Stimulated activated CD8-positive, alpha-beta memory T cell treated with anti-CD3 and anti-CD28 coated beads, Interleukin-15, amount 100 ng/mL, for 4 hours (primary cell): ENCODE measurements around the gene CBX6.
"Not testable (repeated sequence)": the region's sequence is repeated elsewhere in the genome, so short reads cannot be mapped to it uniquely, and the experiment has no call there.

Source experiments
- DNase-seq, 2 donors: peaks; one replicate each; pipeline ENCODE4 v3.0.0-alpha.2; 2020; ENCODE audit warnings: low read depth in 2 of 2

Gene CBX6

GRCh38 chr22:38872172-38872830 lies at the start of gene CBX6:
TSS of gene CBX6 (minus strand) at chr22:38872216. CDS start at chr22:38872190, 26 bp downstream.
- peak; percentile 85 to 91 for DNase-seq

- no peak for DNase-seq
These were observed 49.8 kb upstream of the CBX6 start for GRCh38 chr22:38921806-38922205.

GRCh38 chr22:38921120-38921519 lies 49.1 kb upstream of the CBX6 start:
- DNase-seq: no peak

GRCh38 chr22:38919631-38920190 lies 47.7 kb upstream of the CBX6 start:
- no peak for DNase-seq

GRCh38 chr22:38911434-38911833 lies 39.4 kb upstream of the CBX6 start:
- DNase-seq: no peak

GRCh38 chr22:38907767-38908166 lies 35.8 kb upstream of the CBX6 start:
- DNase-seq: no peak

- DNase-seq: no peak
These were observed 34.0 kb upstream of the CBX6 start for GRCh38 chr22:38906052-38906451.

- not testable (repeated sequence) for DNase-seq
These were observed 32.1 kb upstream of the CBX6 start for GRCh38 chr22:38904052-38904617.

GRCh38 chr22:38901111-38901641 lies 29.2 kb upstream of the CBX6 start:
- no peak for DNase-seq

- no peak for DNase-seq
These were observed 28.7 kb upstream of the CBX6 start for GRCh38 chr22:38900677-38901076.

GRCh38 chr22:38891256-38891655 lies 19.2 kb upstream of the CBX6 start:
- DNase-seq: no peak

- no peak for DNase-seq
These were observed 18.4 kb upstream of the CBX6 start for GRCh38 chr22:38890377-38890776.

- no peak for DNase-seq
These were observed 14.3 kb upstream of the CBX6 start for GRCh38 chr22:38886333-38886732.

- no peak for DNase-seq
These were observed 11.1 kb upstream of the CBX6 start for GRCh38 chr22:38882972-38883622.

GRCh38 chr22:38881997-38882879 lies 10.2 kb upstream of the CBX6 start:
- no peak for DNase-seq

- DNase-seq: no peak
These were observed 9.5 kb upstream of the CBX6 start for GRCh38 chr22:38881464-38881871.

GRCh38 chr22:38879961-38880360 lies 7.9 kb upstream of the CBX6 start:
- no peak for DNase-seq

GRCh38 chr22:38879108-38879729 lies 7.2 kb upstream of the CBX6 start:
- DNase-seq: no peak

GRCh38 chr22:38878001-38878400 lies 6.0 kb upstream of the CBX6 start:
- DNase-seq: no peak

GRCh38 chr22:38874529-38875222 lies 2.7 kb upstream of the CBX6 start:
- DNase-seq: no peak
